ENCODE data around the gene IPMK.
A peak's percentile ranks its signal among the peaks of the same experiment; 100 is the strongest.
"Not testable (repeated sequence)": the region's sequence is repeated elsewhere in the genome, so short reads cannot be mapped to it uniquely, and the experiment has no call there.

Gene IPMK

DNA sequence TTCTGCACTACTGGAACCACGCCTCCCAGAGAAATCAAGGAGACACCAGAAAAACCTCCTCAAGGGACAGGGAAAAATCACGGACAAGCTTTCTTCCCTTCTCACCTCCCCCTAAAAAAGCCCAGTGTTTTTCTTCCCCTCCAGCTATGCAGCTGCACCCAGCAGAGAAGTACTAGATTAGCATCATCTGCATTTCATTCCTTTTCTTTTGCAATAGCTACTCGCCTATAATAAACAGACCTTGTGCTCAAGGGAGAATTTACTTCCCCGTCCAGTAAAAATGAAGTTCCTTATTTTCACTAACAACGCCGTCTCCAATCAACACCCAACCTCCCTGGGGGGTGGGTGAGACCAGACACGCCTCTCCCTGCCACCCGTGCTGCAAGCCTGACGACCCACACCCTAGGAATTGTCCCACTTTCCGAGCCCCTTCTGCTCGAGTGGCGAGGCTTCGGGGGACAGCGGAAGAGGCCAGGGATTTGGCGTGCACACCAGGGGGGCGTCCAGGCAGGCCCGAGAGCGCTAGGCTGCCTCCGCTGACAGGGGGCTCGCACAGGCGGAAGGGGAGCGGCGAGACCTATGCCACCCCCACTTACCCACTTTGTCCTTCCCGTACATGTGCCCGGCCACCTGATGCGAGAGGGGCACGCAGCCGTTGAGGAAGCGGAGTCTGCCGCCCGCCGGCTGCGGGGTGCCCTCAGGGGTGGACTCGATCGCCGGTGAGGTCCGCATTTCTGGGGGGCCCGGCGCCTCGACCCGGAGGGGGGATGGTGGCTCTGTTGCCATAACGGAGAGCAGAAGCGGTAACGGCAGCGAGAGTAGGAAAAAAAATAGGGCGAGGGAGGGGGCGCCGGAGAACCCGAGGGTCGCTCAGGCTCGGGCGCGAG lies 625 bp downstream of the IPMK start:
- peak; percentile 48 for DNase-seq

DNA sequence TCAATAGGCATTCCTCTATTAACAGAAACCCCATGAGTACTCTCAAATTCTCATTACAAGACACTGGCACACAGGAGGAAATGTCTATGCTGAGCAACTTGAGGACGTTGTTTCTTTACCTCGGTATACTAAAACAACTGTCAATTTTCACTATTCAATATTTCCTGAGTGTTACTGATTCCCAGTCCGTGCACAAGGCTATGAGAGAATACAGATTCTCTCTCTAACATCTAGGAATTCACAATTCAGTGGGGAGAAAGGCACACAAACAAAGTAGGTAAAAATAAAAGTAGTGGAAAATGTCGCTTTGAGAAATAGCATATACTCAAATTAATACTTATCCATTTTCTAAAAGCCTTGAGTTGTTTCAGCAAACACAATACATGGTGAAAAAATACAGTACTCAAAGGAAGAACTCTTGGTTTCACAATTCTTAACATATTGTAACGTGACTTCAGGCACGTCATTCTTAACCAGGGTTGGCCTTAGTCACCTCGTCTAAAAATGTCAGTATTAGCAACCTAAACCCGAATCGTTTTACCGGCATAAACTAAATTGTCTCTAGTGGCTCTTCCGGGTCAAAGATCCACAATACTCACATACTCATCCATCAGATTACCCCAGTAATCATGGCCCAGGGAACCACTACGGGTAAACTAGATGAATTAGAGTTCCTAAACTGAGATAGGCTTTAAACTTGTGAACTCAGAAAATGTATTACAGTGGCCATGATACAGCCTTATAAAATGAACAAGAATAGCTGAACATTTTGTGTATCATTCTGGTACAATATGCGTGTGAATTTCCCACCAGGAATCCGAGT lies 1.5 kb downstream of the IPMK start:
- peak; percentile 22 for DNase-seq

- no peak for DNase-seq
These were observed 2.4 kb downstream of the IPMK start for GRCh38 chr10:58265249-58265648.

DNA sequence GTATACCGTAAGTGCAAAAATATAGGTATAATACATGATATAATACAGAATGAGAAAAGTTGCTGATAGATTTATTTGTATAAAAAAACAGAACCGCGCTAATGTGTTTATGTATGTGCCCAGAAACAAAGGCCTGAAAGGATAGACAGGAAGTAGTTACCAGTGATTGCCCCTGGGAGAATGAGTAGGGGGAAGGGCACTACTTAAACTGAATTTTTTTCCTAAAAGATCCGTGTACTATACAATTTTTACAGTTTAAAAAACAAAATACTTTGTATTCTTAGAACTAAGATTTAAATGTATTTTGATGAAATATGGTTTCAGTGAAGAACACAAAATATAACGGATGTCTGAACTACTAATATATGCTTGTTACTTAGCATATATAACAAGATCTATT lies 2.9 kb downstream of the IPMK start:
- no peak for DNase-seq

- no peak for DNase-seq
These were observed 4.9 kb downstream of the IPMK start for GRCh38 chr10:58262766-58263165.

DNA sequence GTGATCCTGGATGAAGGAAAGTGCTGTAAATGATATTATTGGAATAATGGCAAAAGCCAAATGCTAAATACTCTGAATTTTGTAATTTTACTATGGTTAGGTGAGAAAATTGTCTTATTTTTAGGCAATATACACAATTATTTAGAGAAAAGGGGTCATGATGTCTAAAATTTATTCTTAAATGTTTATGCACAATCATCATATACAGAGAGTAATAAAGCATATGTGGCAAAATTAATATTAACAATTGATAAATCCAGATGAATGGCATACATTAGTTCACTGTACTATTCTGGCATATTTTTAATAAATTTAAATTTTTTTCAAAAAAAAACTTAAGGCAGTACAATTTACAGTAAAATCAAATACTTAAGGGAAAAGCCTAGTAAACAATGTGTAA lies 7.4 kb downstream of the IPMK start:
- no peak for DNase-seq

DNA sequence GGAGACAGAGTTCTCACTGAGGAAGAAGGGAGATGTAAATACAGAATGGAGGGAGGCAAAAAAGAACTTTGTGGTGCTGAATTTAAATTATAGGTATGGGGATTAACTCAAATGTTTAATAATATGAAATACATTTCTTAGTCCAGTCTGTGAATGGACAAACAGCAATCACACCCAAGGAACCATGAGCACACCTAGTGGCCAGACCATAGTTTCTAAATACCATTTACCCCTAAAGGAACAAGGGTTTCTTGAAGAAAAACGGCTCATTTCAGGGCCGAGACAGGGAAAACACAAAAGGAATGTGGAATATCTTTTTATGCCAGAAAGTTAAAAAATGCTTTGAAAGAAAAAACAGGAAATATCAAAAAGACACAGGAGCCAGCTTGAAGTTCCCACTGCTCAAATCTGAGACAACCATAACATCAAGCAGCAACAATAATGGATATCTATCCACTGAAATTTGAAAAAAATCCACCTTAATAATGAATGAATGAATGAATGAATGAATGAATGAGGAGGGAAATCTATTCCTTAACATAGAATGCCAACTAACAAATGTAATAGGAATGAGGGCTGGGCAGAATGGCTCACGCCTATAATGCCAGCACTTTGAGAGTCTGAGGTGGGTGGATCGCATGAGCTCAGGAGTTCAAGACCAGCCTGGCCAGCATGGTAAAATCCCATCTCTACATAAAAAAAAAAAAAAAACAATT lies 8.6 kb downstream of the IPMK start:
- DNase-seq: no peak

GRCh38 chr10:58256013-58256780 lies 11.5 kb downstream of the IPMK start:
- DNase-seq: not testable (repeated sequence)

DNA sequence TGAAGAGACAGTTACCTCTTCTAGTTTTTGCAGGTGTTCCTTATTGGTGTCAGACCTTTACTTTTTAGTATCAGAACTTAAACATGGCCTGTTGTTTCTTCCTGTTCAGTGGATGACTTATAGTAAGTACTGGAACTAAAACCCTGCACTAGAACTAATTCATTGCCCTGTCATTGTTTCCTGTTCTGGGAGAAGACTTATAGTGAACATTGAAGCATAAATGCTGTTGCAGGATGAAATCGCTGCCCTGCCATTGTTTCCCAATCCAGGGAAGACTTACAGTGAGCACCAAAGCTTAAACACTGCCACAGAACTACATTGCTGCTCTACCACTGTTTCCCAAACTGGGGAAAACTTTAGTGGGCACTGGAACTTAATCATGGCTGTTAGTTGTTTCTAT lies 13.1 kb downstream of the IPMK start:
- DNase-seq: no peak

GRCh38 chr10:58253184-58253583 lies 14.5 kb downstream of the IPMK start:
- DNase-seq: no peak

DNA sequence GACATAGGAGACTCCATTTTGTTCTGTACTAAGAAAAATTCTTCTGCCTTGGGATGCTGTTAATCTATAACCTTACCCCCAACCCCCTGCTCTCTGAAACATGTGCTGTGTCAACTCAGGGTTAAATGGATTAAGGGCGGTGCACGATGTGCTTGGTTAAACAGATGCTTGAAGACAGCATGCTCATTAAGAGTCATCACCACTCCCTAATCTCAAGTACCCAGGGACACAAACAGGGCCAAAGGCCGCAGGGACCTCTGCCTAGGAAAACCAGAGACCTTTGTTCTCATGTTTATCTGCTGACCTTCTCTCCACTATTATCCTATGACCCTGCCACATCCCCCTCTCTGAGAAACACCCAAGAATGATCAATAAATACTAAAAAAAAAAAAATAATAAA lies 23.0 kb downstream of the IPMK start:
- not testable (repeated sequence) for DNase-seq

DNA sequence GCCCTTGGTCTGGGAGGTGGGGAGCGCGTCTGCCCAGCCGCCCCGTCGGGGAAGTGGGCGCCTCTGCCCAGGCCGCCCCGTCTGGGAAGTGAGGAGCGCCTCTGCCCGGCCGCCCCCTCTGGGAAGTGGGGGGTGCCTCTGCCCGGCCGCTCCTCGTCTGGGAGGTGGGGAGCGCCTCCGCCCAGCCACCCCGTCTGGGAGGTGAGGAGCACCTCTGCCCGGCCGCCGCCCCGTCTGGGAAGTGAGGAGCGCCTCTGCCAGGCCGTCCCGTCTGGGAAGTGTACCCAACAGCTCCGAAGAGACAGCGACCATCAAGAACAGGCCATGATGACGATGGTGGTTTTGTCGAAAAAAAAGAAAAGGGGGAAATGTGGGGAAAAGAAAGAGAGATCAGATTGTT lies 23.5 kb downstream of the IPMK start:
- not testable (repeated sequence) for DNase-seq

DNA sequence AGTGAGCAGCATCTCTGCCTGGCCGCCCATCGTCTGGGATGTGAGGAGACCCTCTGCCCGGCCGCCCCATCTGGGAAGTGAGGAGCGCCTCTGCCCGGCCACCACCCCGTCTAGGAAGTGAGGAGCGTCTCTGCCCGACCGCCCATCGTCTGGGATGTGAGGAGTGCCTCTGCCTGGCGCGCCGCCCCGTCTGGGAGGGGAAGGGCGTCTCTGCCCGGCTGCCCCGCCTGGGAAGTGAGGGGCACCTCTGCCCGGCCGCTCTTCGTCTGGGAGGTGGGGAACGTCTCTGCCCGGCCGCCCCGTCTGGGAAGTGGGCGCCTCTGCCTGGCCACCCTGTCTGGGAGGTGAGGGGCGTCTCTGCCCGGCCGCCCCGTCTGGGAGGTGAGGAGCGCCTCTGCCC lies 23.9 kb downstream of the IPMK start:
- DNase-seq: not testable (repeated sequence)

- DNase-seq: no peak
These were observed 24.4 kb downstream of the IPMK start for GRCh38 chr10:58243269-58243668.

DNA sequence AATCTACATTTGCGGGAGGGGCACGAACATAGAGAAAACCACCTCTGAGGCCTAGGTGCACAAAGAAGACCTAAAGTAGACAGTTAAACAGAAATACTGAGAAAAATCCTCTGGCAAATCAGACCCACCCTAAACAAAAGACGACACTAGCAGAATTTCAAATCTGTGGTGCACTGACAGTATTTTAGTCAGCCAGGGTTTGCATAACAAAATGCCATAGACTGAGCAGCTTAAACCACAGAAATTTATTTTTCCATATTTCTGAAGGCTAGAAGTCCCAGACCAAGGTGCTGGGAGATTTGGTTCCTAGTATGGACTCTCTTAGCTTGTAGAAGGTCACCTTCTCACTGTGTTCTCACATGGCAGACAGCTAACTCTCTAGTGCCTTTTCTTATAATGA lies 26.3 kb downstream of the IPMK start:
- DNase-seq: no peak

- DNase-seq: no peak
These were observed 27.2 kb downstream of the IPMK start for GRCh38 chr10:58240531-58240930.

DNA sequence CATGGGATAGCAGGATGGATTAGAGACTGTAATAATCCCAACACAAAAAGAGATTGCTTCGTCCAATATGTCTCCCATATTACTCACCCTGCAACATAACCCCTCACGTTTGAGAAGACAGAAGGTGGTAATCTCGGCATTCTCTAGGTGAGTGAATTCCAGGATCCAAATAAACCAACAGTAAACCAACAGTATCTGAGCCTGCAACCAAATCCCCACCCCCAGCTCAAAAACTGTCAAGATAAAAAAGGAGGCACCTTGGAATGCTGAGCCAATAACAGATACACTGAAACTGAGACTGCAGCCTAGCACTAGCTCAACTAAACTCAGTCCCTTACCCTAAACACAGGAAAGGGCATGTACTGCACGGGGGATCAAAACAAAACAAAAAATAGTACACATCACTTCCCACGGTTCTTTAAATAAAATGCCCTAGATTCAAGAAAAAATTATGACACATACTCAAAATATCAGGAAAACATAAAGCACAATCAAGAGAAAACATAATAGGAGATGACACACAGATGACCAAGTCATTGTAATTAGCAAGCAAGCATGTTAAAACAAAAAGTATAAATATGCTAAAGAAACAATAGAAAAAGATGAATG lies 28.0 kb downstream of the IPMK start:
- DNase-seq: no peak

DNA sequence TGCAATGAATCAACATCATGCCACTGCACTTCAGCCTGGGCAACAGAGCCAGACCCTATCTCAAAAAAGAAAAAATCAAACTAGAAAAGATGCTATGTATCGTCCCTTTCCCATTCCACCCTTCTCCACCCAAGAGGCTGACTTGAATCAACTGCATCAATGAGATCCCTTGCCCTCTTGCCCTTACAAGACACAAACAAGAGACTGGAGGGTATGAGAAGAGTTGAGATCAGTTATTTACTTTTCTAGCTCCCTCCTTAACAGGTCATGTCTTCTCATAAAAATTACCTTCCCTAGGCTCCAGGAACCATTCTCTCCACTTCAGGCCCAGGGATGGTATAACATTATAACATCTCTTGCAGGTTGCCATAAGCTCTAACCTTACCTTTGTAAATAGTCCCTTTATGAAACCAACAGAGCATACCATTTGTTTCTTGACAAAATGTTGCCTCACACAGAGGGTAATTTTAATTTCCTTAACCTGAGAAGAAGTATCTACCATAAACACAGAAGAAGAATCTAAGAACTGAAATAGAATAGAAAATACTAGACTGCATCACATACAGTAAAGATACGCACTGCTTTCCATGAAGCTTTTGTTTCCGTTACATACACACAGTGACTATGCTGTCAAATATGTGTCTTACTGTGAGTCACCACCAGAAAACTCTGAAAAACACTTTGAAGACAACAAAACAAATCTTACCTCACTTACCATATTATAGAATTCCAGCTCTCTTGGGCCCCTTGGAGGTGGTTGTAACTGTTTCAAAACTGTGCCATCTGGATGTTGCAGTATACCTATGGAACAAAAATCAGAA lies 30.5 kb downstream of the IPMK start:
- DNase-seq: no peak

- not testable (repeated sequence) for DNase-seq
These were observed 37.8 kb downstream of the IPMK start for GRCh38 chr10:58229856-58230255.

DNA sequence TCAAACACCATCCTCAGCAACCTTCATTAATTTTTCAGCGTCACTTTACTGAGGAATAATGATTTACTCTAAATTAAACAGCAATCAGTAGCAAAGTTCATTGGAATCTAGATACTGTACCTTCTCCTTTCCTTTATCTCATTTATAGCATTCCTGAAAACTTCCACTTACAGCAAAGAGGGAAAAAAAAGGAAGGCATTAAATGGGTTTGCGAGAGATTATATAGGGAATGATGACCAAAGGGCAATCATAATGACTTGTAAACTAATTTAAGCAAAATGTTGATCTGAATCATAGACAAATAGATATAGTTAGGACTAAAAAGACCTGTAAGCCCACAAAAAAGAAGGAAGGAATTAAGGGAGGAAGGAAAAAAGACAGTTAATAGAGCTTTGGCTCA lies 42.0 kb downstream of the IPMK start:
- DNase-seq: no peak

- no peak for DNase-seq
These were observed 46.8 kb downstream of the IPMK start for GRCh38 chr10:58220769-58221451.

Data from KG1 (cell line).